ENCODE results near the gene SLIT3.

Gene SLIT3

GRCh38 chr5:168808051-168808616 lies 492.8 kb downstream of the SLIT3 start:
- Histone ChIP-seq H2AFZ (no peak overlapping the region), H3K4me2 (ENCODE audit: low read length) (no peak overlapping the region), H3K79me2 (no peaks in the 10 kb centered on the region), H3K36me3 (ENCODE audit: control insufficient read depth, insufficient read depth, low read length) (no peaks in the 10 kb centered on the region), H3K27me3 (ENCODE audit: control insufficient read depth, insufficient read depth, low read length) (no peaks in the 10 kb centered on the region), H3K9me3 (ENCODE audit: control insufficient read depth, low read length) (no peaks in the 10 kb centered on the region), H3K9ac (no peak overlapping the region), H3K4me1 (peaks cover 6% of the 10 kb centered on the region), H3K4me3 (ENCODE audit: low read depth, low read length) (no peak overlapping the region), H3K27ac (no peak overlapping the region)
- TF ChIP-seq, protein P1, sequence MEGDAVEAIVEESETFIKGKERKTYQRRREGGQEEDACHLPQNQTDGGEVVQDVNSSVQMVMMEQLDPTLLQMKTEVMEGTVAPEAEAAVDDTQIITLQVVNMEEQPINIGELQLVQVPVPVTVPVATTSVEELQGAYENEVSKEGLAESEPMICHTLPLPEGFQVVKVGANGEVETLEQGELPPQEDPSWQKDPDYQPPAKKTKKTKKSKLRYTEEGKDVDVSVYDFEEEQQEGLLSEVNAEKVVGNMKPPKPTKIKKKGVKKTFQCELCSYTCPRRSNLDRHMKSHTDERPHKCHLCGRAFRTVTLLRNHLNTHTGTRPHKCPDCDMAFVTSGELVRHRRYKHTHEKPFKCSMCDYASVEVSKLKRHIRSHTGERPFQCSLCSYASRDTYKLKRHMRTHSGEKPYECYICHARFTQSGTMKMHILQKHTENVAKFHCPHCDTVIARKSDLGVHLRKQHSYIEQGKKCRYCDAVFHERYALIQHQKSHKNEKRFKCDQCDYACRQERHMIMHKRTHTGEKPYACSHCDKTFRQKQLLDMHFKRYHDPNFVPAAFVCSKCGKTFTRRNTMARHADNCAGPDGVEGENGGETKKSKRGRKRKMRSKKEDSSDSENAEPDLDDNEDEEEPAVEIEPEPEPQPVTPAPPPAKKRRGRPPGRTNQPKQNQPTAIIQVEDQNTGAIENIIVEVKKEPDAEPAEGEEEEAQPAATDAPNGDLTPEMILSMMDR (IDR thresholded peaks at IDR 0.05), result no peak

GRCh38 chr5:168807287-168807686 lies 493.7 kb downstream of the SLIT3 start:
- TF ChIP-seq, protein P1 (IDR thresholded peaks at IDR 0.05), result no peak
- H3K4me1 ChIP-seq, result no peaks in the 10 kb centered on the region
- no peak overlapping the region for H3K4me3 ChIP-seq (ENCODE audit: low read depth, low read length)
- no peaks in the 10 kb centered on the region for H3K9me3 ChIP-seq (ENCODE audit: control insufficient read depth, low read length)
- no peak overlapping the region for H3K4me2 ChIP-seq (ENCODE audit: low read length)
- H3K9ac ChIP-seq, result no peak overlapping the region
- no peak overlapping the region for H2AFZ ChIP-seq
- H3K36me3 ChIP-seq (ENCODE audit: control insufficient read depth, insufficient read depth, low read length), result no peaks in the 10 kb centered on the region
- H3K79me2 ChIP-seq, result no peaks in the 10 kb centered on the region
- H3K27ac ChIP-seq, result no peak overlapping the region
- H3K27me3 ChIP-seq (ENCODE audit: control insufficient read depth, insufficient read depth, low read length), result no peaks in the 10 kb centered on the region

- H3K79me2 ChIP-seq, result no peaks in the 10 kb centered on the region
- H3K4me1 ChIP-seq, result no peaks in the 10 kb centered on the region
- no peaks in the 10 kb centered on the region for H3K9me3 ChIP-seq (ENCODE audit: control insufficient read depth, low read length)
- H3K4me2 ChIP-seq (ENCODE audit: low read length), result no peak overlapping the region
- H3K27ac ChIP-seq, result no peak overlapping the region
- no peak overlapping the region for H3K4me3 ChIP-seq (ENCODE audit: low read depth, low read length)
- TF ChIP-seq, protein P1 (IDR thresholded peaks at IDR 0.05), result no peak
- no peaks in the 10 kb centered on the region for H3K27me3 ChIP-seq (ENCODE audit: control insufficient read depth, insufficient read depth, low read length)
- no peaks in the 10 kb centered on the region for H3K36me3 ChIP-seq (ENCODE audit: control insufficient read depth, insufficient read depth, low read length)
- no peak overlapping the region for H2AFZ ChIP-seq
- H3K9ac ChIP-seq, result no peak overlapping the region
These were observed 497.4 kb downstream of the SLIT3 start for GRCh38 chr5:168803541-168803940.

GRCh38 chr5:168802337-168802736 lies 498.6 kb downstream of the SLIT3 start:
- Histone ChIP-seq H3K9me3 (ENCODE audit: control insufficient read depth, low read length) (no peaks in the 10 kb centered on the region), H3K27ac (no peak overlapping the region), H2AFZ (no peak overlapping the region), H3K4me1 (no peaks in the 10 kb centered on the region), H3K4me3 (ENCODE audit: low read depth, low read length) (no peak overlapping the region), H3K4me2 (ENCODE audit: low read length) (no peak overlapping the region), H3K27me3 (ENCODE audit: control insufficient read depth, insufficient read depth, low read length) (no peaks in the 10 kb centered on the region), H3K79me2 (no peaks in the 10 kb centered on the region), H3K36me3 (ENCODE audit: control insufficient read depth, insufficient read depth, low read length) (no peaks in the 10 kb centered on the region), H3K9ac (no peak overlapping the region)
- TF ChIP-seq, protein P1 (IDR thresholded peaks at IDR 0.05), result no peak

- Histone ChIP-seq H3K79me2 (no peaks in the 10 kb centered on the region), H3K4me1 (no peaks in the 10 kb centered on the region), H3K27me3 (ENCODE audit: control insufficient read depth, insufficient read depth, low read length) (no peaks in the 10 kb centered on the region), H3K9me3 (ENCODE audit: control insufficient read depth, low read length) (no peaks in the 10 kb centered on the region), H3K4me3 (ENCODE audit: low read depth, low read length) (no peak overlapping the region), H3K27ac (no peak overlapping the region), H3K36me3 (ENCODE audit: control insufficient read depth, insufficient read depth, low read length) (no peaks in the 10 kb centered on the region), H3K9ac (no peak overlapping the region), H2AFZ (no peak overlapping the region), H3K4me2 (ENCODE audit: low read length) (no peak overlapping the region)
- TF ChIP-seq, protein P1 (IDR thresholded peaks at IDR 0.05), result no peak
These were observed 499.4 kb downstream of the SLIT3 start for GRCh38 chr5:168801567-168801966.
